Transverse colon (tissue), 4 donors: ENCODE measurements around the gene ITGA6.

Experiments
- CTCF ChIP-seq, 5 experiments: fragments of 200-600 bp in 3 of 5; fragments of 450-650 bp in 2 of 5; sonication (generic) in 3 of 5; IDR thresholded peaks; 1 replicate in 2 of 5; 2 replicates in 3 of 5; pipeline ENCODE4 v1.5.1; 2016 to 2017; ENCODE audit warnings: antibody characterized with exemption in 5 of 5, inconsistent platforms in 3 of 5, mild to moderate bottlenecking in 2 of 5, moderate library complexity in 1 of 5
- POLR2A ChIP-seq: fragments of 450-650 bp; IDR thresholded peaks from one replicate; pipeline ENCODE4 v1.6.1; 2016; ENCODE audit warnings: antibody characterized with exemption, mild to moderate bottlenecking, moderate library complexity
- POLR2AphosphoS5 ChIP-seq, 3 donors: sonication (generic); formaldehyde crosslinking; IDR thresholded peaks; one replicate each; pipeline ENCODE4 v1.6.1; 2016; ENCODE audit warnings: antibody characterized with exemption in 3 of 3

- TF ChIP-seq CTCF (IDR thresholded peaks at IDR 0.05) (no peak), POLR2A (no peak), POLR2AphosphoS5 (IDR thresholded peaks at IDR 0.05) (no peak)
These were observed 85.6 kb downstream of the ITGA6 start for GRCh38 chr2:172512810-172513523.
